Keratinocyte (primary cell): ENCODE results near the gene PTPN5. TPM values are rescaled to one million over a fixed set of nuclear protein-coding genes. Genes with fewer than 3 reads are reported as not detected.

ENCODE experiments used
- DNase-seq: peaks from one replicate; pipeline ENCODE4 v3.0.0-alpha.2; 2011; ENCODE audit warnings: low read depth, missing footprints, low spot score
- FAIRE-seq: peaks from 2 replicates; lab custom pipeline; 2011; peaks lifted over from hg19 to GRCh38; lab: Jason Lieb, UNC
- H2AFZ ChIP-seq: 2 replicates; pipeline ENCODE4 v1.6.0; 2012; ENCODE audit warnings: low read length, control low read depth, inconsistent platforms; ENCODE audit not compliant: control insufficient read depth
- H3K27ac ChIP-seq: 2 replicates; pipeline ENCODE4 v1.5.1; 2011; ENCODE audit warnings: low read length; ENCODE audit not compliant: control insufficient read depth, insufficient read depth
- H3K27me3 ChIP-seq: 3 replicates; pipeline ENCODE4 v1.6.0; 2011; ENCODE audit warnings: low read length; ENCODE audit not compliant: control insufficient read depth, insufficient read depth; ENCODE audit errors: extremely low read depth
- H3K36me3 ChIP-seq, 2 experiments: 2 replicates in 1 of 2; 3 replicates in 1 of 2; pipeline ENCODE4 v1.5.1; 2011; ENCODE audit warnings: low read length in 2 of 2, mild to moderate bottlenecking in 1 of 2; ENCODE audit not compliant: control insufficient read depth in 2 of 2, insufficient read depth in 2 of 2; ENCODE audit errors: extremely low read depth in 1 of 2
- H3K4me1 ChIP-seq: 3 replicates; pipeline ENCODE4 v1.5.1; 2011; ENCODE audit warnings: low read length; ENCODE audit not compliant: control insufficient read depth, insufficient read depth; ENCODE audit errors: extremely low read depth
- H3K4me2 ChIP-seq: 3 replicates; pipeline ENCODE4 v1.6.0; 2011; ENCODE audit warnings: low read depth, low read length; ENCODE audit not compliant: control insufficient read depth, insufficient read depth; ENCODE audit errors: extremely low read depth
- H3K4me3 ChIP-seq, 3 experiments: fragments of 200-600 bp in 1 of 3; sonication (generic) in 1 of 3; 2 replicates in 2 of 3; 3 replicates in 1 of 3; pipeline ENCODE4 v1.5.1; 2011 to 2016; ENCODE audit warnings: low read length in 3 of 3, mild to moderate bottlenecking in 3 of 3, control low read depth in 2 of 3, inconsistent platforms in 1 of 3, low read depth in 1 of 3, mixed read lengths in 1 of 3, mixed run types in 1 of 3, moderate library complexity in 1 of 3; ENCODE audit not compliant: control insufficient read depth in 2 of 3, insufficient read depth in 2 of 3; ENCODE audit errors: extremely low read depth in 1 of 3
- H3K79me2 ChIP-seq: 2 replicates; pipeline ENCODE4 v1.6.0; 2012; ENCODE audit warnings: low read length; ENCODE audit not compliant: control insufficient read depth, insufficient read depth
- H3K9ac ChIP-seq: 3 replicates; pipeline ENCODE4 v1.6.0; 2011; ENCODE audit warnings: low read length; ENCODE audit not compliant: control insufficient read depth, insufficient read depth; ENCODE audit errors: extremely low read depth
- H3K9me1 ChIP-seq: 3 replicates; pipeline ENCODE4 v1.6.0; 2011; ENCODE audit warnings: low read length; ENCODE audit not compliant: control insufficient read depth, insufficient read depth; ENCODE audit errors: extremely low read depth
- H3K9me3 ChIP-seq: 2 replicates; pipeline ENCODE4 v1.5.1; 2012; ENCODE audit warnings: low read depth, low read length; ENCODE audit not compliant: control insufficient read depth
- H4K20me1 ChIP-seq: 3 replicates; pipeline ENCODE4 v1.6.0; 2011; ENCODE audit warnings: low read length; ENCODE audit not compliant: control insufficient read depth, insufficient read depth; ENCODE audit errors: extremely low read depth
- EZH2 ChIP-seq: IDR thresholded peaks from one replicate; pipeline ENCODE4 v1.6.1; 2012; ENCODE audit warnings: inconsistent platforms, mild to moderate bottlenecking, low read length, moderate library complexity
- dilution Hi-C: fragments of 300-500 bp; cut with MboI; formaldehyde crosslinking; loops from one replicate; pipeline ENCODE4 v1.7.0; 2020; ENCODE audit warnings: low sequenced_read_pairs; ENCODE audit not compliant: extremely low pct_ligation_motif_present
- polyA plus RNA-seq, 5 experiments: library from polyadenylated mRNA; depleted of rRNA in 3 of 5; stranded (reverse) in 3 of 5; stranded (forward) in 1 of 5; unstranded in 1 of 5; fragments of >200 nt; gene quantifications; 1 replicate in 1 of 5; 2 replicates in 3 of 5; 3 replicates in 1 of 5; pipeline versions ENCODE4 v1.2.1 to v1.2.3, GENCODE V29; 2011 to 2012; ENCODE audit warnings: missing spikeins in 2 of 5, low read depth in 1 of 5, low replicate concordance in 1 of 5
- TF ChIP-seq, protein P1 (sequence below), 3 experiments: IDR thresholded peaks in 1 of 3; conservative IDR thresholded peaks in 1 of 3; optimal IDR thresholded peaks in 1 of 3; 2 replicates in 2 of 3; 3 replicates in 1 of 3; pipeline versions ENCODE3 to v1.5.1; 2011; ENCODE audit warnings: low read length in 3 of 3, mild to moderate bottlenecking in 3 of 3, moderate library complexity in 2 of 3, control low read depth in 1 of 3, inconsistent platforms in 1 of 3; ENCODE audit not compliant: insufficient read depth in 2 of 3; ENCODE audit errors: extremely low read depth in 1 of 3

Gene PTPN5
- polyA plus RNA-seq, 1 donor (not counting 4 experiments of a cell fraction or from before 2014, with no cell fraction given) = not detected

- no peak overlapping the region for H3K9ac ChIP-seq
- dilution Hi-C loops = no loop called here
- no peak overlapping the region for H3K4me2 ChIP-seq
- TF ChIP-seq EZH2 = no peak
- TF ChIP-seq, protein P1, sequence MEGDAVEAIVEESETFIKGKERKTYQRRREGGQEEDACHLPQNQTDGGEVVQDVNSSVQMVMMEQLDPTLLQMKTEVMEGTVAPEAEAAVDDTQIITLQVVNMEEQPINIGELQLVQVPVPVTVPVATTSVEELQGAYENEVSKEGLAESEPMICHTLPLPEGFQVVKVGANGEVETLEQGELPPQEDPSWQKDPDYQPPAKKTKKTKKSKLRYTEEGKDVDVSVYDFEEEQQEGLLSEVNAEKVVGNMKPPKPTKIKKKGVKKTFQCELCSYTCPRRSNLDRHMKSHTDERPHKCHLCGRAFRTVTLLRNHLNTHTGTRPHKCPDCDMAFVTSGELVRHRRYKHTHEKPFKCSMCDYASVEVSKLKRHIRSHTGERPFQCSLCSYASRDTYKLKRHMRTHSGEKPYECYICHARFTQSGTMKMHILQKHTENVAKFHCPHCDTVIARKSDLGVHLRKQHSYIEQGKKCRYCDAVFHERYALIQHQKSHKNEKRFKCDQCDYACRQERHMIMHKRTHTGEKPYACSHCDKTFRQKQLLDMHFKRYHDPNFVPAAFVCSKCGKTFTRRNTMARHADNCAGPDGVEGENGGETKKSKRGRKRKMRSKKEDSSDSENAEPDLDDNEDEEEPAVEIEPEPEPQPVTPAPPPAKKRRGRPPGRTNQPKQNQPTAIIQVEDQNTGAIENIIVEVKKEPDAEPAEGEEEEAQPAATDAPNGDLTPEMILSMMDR (optimal IDR thresholded peaks at IDR 0.05 in 1 of 3, IDR thresholded peaks at IDR 0.05 in 1 of 3, conservative IDR thresholded peaks at IDR 0.05 in 1 of 3; ENCODE audit: extremely low read depth in 1 of 3, insufficient read depth in 2 of 3, low read length in 3 of 3) = no peak
- no peaks in the 10 kb centered on the region for H3K36me3 ChIP-seq
- H3K4me3 ChIP-seq = no peak overlapping the region
- H2AFZ ChIP-seq = no peak overlapping the region
- H3K9me3 ChIP-seq = no peaks in the 10 kb centered on the region
- H3K9me1 ChIP-seq = no peaks in the 10 kb centered on the region
- H3K4me1 ChIP-seq = peaks cover 3% of the 10 kb centered on the region
- no peaks in the 10 kb centered on the region for H4K20me1 ChIP-seq
- no peak overlapping the region for H3K27ac ChIP-seq
- no peak for DNase-seq
- no peak for FAIRE-seq
- H3K79me2 ChIP-seq = no peaks in the 10 kb centered on the region
- H3K27me3 ChIP-seq = peaks cover 6% of the 10 kb centered on the region
These were observed 21.7 kb downstream of the PTPN5 start for GRCh38 chr11:18769802-18770456.

DNA sequence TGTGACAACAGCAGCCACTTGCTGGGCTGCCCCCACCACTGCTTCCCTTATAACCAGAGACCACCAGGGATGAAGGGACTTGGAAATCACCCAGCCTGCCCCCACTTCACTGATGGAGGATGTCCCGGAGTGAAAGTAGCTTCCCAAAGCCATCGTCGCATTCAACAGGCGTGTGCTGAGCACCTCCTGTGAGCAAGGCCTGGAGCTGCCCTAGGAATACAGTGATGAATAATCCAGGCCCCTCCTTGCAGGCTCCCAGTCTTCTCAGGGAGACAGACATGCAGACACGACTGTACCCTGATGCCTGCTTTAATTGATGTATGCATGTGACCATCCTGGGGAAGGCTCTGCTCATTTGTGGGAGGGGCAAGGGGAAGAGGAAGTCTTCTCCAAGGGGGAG lies 22.6 kb downstream of the PTPN5 start:
- Histone ChIP-seq H4K20me1 (no peaks in the 10 kb centered on the region), H3K9ac (no peak overlapping the region), H3K9me1 (no peaks in the 10 kb centered on the region), H3K36me3 (no peaks in the 10 kb centered on the region), H3K27me3 (peaks cover 4% of the 10 kb centered on the region), H3K4me1 (peaks cover 8% of the 10 kb centered on the region), H3K79me2 (no peaks in the 10 kb centered on the region), H3K4me3 (no peak overlapping the region), H2AFZ (no peak overlapping the region), H3K9me3 (no peaks in the 10 kb centered on the region), H3K4me2 (no peak overlapping the region), H3K27ac (no peak overlapping the region)
- FAIRE-seq (no peak), DNase-seq (no peak)
- dilution Hi-C loops = no loop called here
- TF ChIP-seq EZH2 = no peak
- TF ChIP-seq, protein P1 (optimal IDR thresholded peaks at IDR 0.05 in 1 of 3, IDR thresholded peaks at IDR 0.05 in 1 of 3, conservative IDR thresholded peaks at IDR 0.05 in 1 of 3; ENCODE audit: extremely low read depth in 1 of 3, insufficient read depth in 2 of 3, low read length in 3 of 3) = no peak
